ENCODE data around the gene LAPTM5. TPM values are rescaled to one million over a fixed set of nuclear protein-coding genes. Genes with fewer than 3 reads are reported as not detected.

The LAPTM5 gene
- total RNA-seq, 1 experiment from 2014 or later, result not detected

DNA sequence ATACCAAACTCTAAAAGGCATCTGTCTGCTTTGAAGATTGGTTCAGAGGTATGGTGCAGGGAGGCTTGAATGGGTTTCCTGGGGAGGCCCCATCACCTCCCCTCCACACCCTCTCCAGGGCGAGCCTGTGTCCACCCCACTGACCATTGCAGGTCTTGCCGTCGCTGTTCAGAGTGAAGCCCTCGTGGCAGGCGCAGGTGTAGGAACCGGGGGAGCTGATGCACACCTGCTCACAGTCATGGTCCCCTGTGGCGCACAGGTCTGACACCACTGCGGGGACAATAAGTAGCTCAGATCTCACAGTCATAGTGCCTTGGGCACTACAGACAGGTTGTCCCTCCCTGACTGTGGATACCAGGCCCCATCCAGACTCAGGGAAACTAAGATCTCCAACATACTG lies 40.9 kb downstream of the LAPTM5 start:
- ChIA-PET CTCF (no interaction called here), POLR2A (ENCODE audit: unreplicated experiment) (no interaction called here)
- no peak overlapping the region for H3K4me2 ChIP-seq (ENCODE audit: low read length)
- H2AFZ ChIP-seq (ENCODE audit: low read length), result no peak overlapping the region
- BruUV-seq (replicated peaks), result no TSS peak
- no peaks in the 10 kb centered on the region for H3F3A ChIP-seq (ENCODE audit: low read length, unreplicated experiment)
- H3K9ac ChIP-seq (ENCODE audit: low read length), result no peak overlapping the region
- no peak overlapping the region for H3K27ac ChIP-seq (ENCODE audit: low read length)
- peaks cover 2% of the 10 kb centered on the region; the same call in 1 of the 2 replicates for H3K27me3 ChIP-seq (ENCODE audit: low read length)
- H3K36me3 ChIP-seq (ENCODE audit: low read depth, low read length), result no peaks in the 10 kb centered on the region
- H3K79me2 ChIP-seq (ENCODE audit: low read length), result no peaks in the 10 kb centered on the region
- TF ChIP-seq CTCF (conservative IDR thresholded peaks at IDR 0.05; ENCODE audit: low read depth, low read length), result no peak
- TF ChIP-seq EZH2phosphoT487 (IDR thresholded peaks at IDR 0.05; ENCODE audit: borderline replicate concordance, low read length), result no peak
- no peak for TF ChIP-seq EZH2 (IDR thresholded peaks at IDR 0.05; ENCODE audit: low read length, unreplicated experiment)
- H3K4me1 ChIP-seq (ENCODE audit: insufficient read depth, low read length), result peaks cover 10% of the 10 kb centered on the region
- H4K20me1 ChIP-seq (ENCODE audit: low read length), result no peaks in the 10 kb centered on the region
- H3K9me2 ChIP-seq (replicated peaks; ENCODE audit: low read length), result no peaks in the 10 kb centered on the region
- ATAC-seq (no peak), DNase-seq (no peak)
- H3K4me3 ChIP-seq (ENCODE audit: low read length), result no peak overlapping the region
- H3K9me3 ChIP-seq (ENCODE audit: low read length), result no peaks in the 10 kb centered on the region
- intact Hi-C loops (cut with micrococcal nuclease), result loop anchor here (5.0 kb wide), 1 partner anchor 1479 kb away; the partner anchor contains the start of gene PTPRU

GRCh38 chr1:30715886-30716285 lies 41.7 kb downstream of the LAPTM5 start:
- POLR2A ChIA-PET (ENCODE audit: unreplicated experiment), result no interaction called here
- ATAC-seq (no peak), DNase-seq (no peak)
- Histone ChIP-seq H3K36me3 (ENCODE audit: low read depth, low read length) (no peaks in the 10 kb centered on the region), H3K4me1 (ENCODE audit: insufficient read depth, low read length) (peaks cover 10% of the 10 kb centered on the region), H3K9me3 (ENCODE audit: low read length) (no peaks in the 10 kb centered on the region), H3F3A (ENCODE audit: low read length, unreplicated experiment) (no peaks in the 10 kb centered on the region), H3K79me2 (ENCODE audit: low read length) (no peaks in the 10 kb centered on the region), H3K4me3 (ENCODE audit: low read length) (no peak overlapping the region), H3K27ac (ENCODE audit: low read length) (no peak overlapping the region), H4K20me1 (ENCODE audit: low read length) (no peaks in the 10 kb centered on the region), H2AFZ (ENCODE audit: low read length) (no peak overlapping the region), H3K9me2 (replicated peaks; ENCODE audit: low read length) (no peaks in the 10 kb centered on the region), H3K4me2 (ENCODE audit: low read length) (no peak overlapping the region), H3K9ac (ENCODE audit: low read length) (no peak overlapping the region), H3K27me3 (ENCODE audit: low read length) (peaks cover 5% of the 10 kb centered on the region; the same call in 1 of the 2 replicates)
- TF ChIP-seq EZH2 (IDR thresholded peaks at IDR 0.05; ENCODE audit: low read length, unreplicated experiment), result no peak
- no peak for TF ChIP-seq EZH2phosphoT487 (IDR thresholded peaks at IDR 0.05; ENCODE audit: borderline replicate concordance, low read length)
- TF ChIP-seq CTCF (conservative IDR thresholded peaks at IDR 0.05; ENCODE audit: low read depth, low read length), result no peak
- BruUV-seq (replicated peaks), result no TSS peak
- intact Hi-C loops (cut with micrococcal nuclease), result loop anchor here (5.0 kb wide), 1 partner anchor 1479 kb away; the partner anchor contains the start of gene PTPRU
- CTCF ChIA-PET, result no interaction called here

GRCh38 chr1:30715216-30715615 lies 42.4 kb downstream of the LAPTM5 start:
- ATAC-seq, result no peak
- Histone ChIP-seq H3K4me3 (ENCODE audit: low read length) (no peak overlapping the region), H2AFZ (ENCODE audit: low read length) (no peak overlapping the region), H3K9me3 (ENCODE audit: low read length) (no peaks in the 10 kb centered on the region), H3K9ac (ENCODE audit: low read length) (no peak overlapping the region), H3K4me2 (ENCODE audit: low read length) (no peak overlapping the region), H3K9me2 (replicated peaks; ENCODE audit: low read length) (no peaks in the 10 kb centered on the region), H3K79me2 (ENCODE audit: low read length) (no peaks in the 10 kb centered on the region), H3K27ac (ENCODE audit: low read length) (no peak overlapping the region), H3F3A (ENCODE audit: low read length, unreplicated experiment) (no peaks in the 10 kb centered on the region), H3K4me1 (ENCODE audit: insufficient read depth, low read length) (peaks cover 10% of the 10 kb centered on the region), H4K20me1 (ENCODE audit: low read length) (no peaks in the 10 kb centered on the region), H3K36me3 (ENCODE audit: low read depth, low read length) (no peaks in the 10 kb centered on the region), H3K27me3 (ENCODE audit: low read length) (peaks cover 5% of the 10 kb centered on the region; the same call in 1 of the 2 replicates)
- POLR2A ChIA-PET (ENCODE audit: unreplicated experiment), result no interaction called here
- peak; percentile 44 for DNase-seq
- no TSS peak for BruUV-seq (replicated peaks)
- TF ChIP-seq EZH2 (IDR thresholded peaks at IDR 0.05; ENCODE audit: low read length, unreplicated experiment) (no peak), CTCF (conservative IDR thresholded peaks at IDR 0.05; ENCODE audit: low read depth, low read length) (peak; percentile 68), EZH2phosphoT487 (IDR thresholded peaks at IDR 0.05; ENCODE audit: borderline replicate concordance, low read length) (no peak)
- intact Hi-C loops (cut with micrococcal nuclease), result loop anchor here (5.0 kb wide), 1 partner anchor 1478 kb away; the partner anchor contains the start of gene PTPRU
- CTCF ChIA-PET, result no interaction called here

All from PC-3 (cell line).